SK-N-SH (cell line): Measurements from ENCODE around the gene JMJD7. TPM values are rescaled to one million over a fixed set of nuclear protein-coding genes. Genes with fewer than 3 reads are reported as not detected.

Source experiments
- CTCF ChIA-PET: fragments of 300-600, 350-600 bp; formaldehyde crosslinking; extraction: SDS; loops from one replicate; lab custom pipeline; 2021; lab: Yijun Ruan, JAX
- POLR2A ChIA-PET: fragments of 350-600 bp; sonication (Branson Sonifier 250); formaldehyde crosslinking; extraction: SDS; loops from one replicate; lab custom pipeline; 2020; ENCODE audit warnings: antibody characterized with exemption, inconsistent platforms; lab: Yijun Ruan, JAX
- DNase-seq: peaks from one replicate; pipeline ENCODE4 v3.0.0; 2012
- H2AFZ ChIP-seq: fragments of 200-600 bp; sonication (generic); 2 replicates; pipeline ENCODE4 v1.8.1; 2016; ENCODE audit warnings: antibody characterized with exemption, mild to moderate bottlenecking, low read depth
- H3F3A ChIP-seq: fragments of 200-600 bp; sonication (generic); replicated peaks from 2 replicates; pipeline ENCODE3; 2016; ENCODE audit warnings: antibody characterized with exemption, mild to moderate bottlenecking; ENCODE audit not compliant: insufficient read depth
- H3K27ac ChIP-seq, 2 experiments: fragments of 200-500 bp in 1 of 2; fragments of 200-600 bp in 1 of 2; sonication (Bioruptor generic) in 1 of 2; sonication (generic), shearing (Covaris generic) in 1 of 2; 2 replicates each; pipeline versions ENCODE4 v1.5.1 to v1.6.1; 2014 to 2016; ENCODE audit warnings: low read depth in 2 of 2, inconsistent platforms in 1 of 2, low read length in 1 of 2, mild to moderate bottlenecking in 1 of 2, mixed read lengths in 1 of 2
- H3K27me3 ChIP-seq: fragments of 200-600 bp; sonication (generic), shearing (Covaris generic); 2 replicates; pipeline ENCODE4 v1.6.1; 2016; ENCODE audit warnings: mixed run types; ENCODE audit not compliant: insufficient read depth
- H3K36me3 ChIP-seq, 2 experiments: fragments of 200-500 bp in 1 of 2; fragments of 200-600 bp in 1 of 2; sonication (Bioruptor generic) in 1 of 2; sonication (generic) in 1 of 2; replicated peaks in 1 of 2; 2 replicates each; pipeline versions ENCODE3 to v1.5.1; 2014 to 2016; ENCODE audit warnings: low read length in 1 of 2, mild to moderate bottlenecking in 1 of 2; ENCODE audit not compliant: insufficient read depth in 2 of 2, control insufficient read depth in 1 of 2
- H3K4me1 ChIP-seq, 2 experiments: fragments of 200-500 bp in 1 of 2; fragments of 200-600 bp in 1 of 2; sonication (Bioruptor generic) in 1 of 2; sonication (generic), shearing (Covaris generic) in 1 of 2; 2 replicates each; pipeline versions ENCODE4 v1.5.1 to v1.6.1; 2014 to 2016; ENCODE audit warnings: low read depth in 1 of 2, low read length in 1 of 2, mixed run types in 1 of 2; ENCODE audit not compliant: insufficient read depth in 2 of 2, control insufficient read depth in 1 of 2
- H3K4me2 ChIP-seq: fragments of 200-600 bp; sonication (generic), shearing (Covaris generic); 2 replicates; pipeline ENCODE4 v1.6.1; 2017; ENCODE audit warnings: mixed run types
- H3K4me3 ChIP-seq, 2 experiments: fragments of 200-500 bp in 1 of 2; fragments of 200-600 bp in 1 of 2; sonication (Bioruptor generic) in 1 of 2; sonication (generic), shearing (Covaris generic) in 1 of 2; 2 replicates each; pipeline versions ENCODE4 v1.5.1 to v1.8.1; 2014 to 2016; ENCODE audit warnings: low read depth in 2 of 2, inconsistent platforms in 1 of 2, low read length in 1 of 2, mild to moderate bottlenecking in 1 of 2, mixed read lengths in 1 of 2, moderate library complexity in 1 of 2
- H3K79me2 ChIP-seq: fragments of 200-600 bp; sonication (generic); 2 replicates; pipeline ENCODE4 v1.8.1; 2017; ENCODE audit warnings: mild to moderate bottlenecking; ENCODE audit not compliant: insufficient read depth
- H3K9ac ChIP-seq: fragments of 200-600 bp; sonication (generic); 2 replicates; pipeline ENCODE4 v1.6.1; 2017; ENCODE audit warnings: mixed run types
- H3K9me2 ChIP-seq: fragments of 200-600 bp; sonication (generic); 2 replicates; pipeline ENCODE4 v1.6.1; 2017; ENCODE audit warnings: mixed run types
- H3K9me3 ChIP-seq: fragments of 200-600 bp; sonication (generic); 2 replicates; pipeline ENCODE4 v1.6.1; 2017; ENCODE audit warnings: mixed run types, mild to moderate bottlenecking, moderate library complexity
- H4K20me1 ChIP-seq: fragments of 200-600 bp; sonication (generic); 2 replicates; pipeline ENCODE4 v1.6.1; 2017; ENCODE audit warnings: mild to moderate bottlenecking, mixed run types; ENCODE audit not compliant: insufficient read depth
- CHD2 ChIP-seq: fragments of 150-350 bp; IDR thresholded peaks from 2 replicates; pipeline ENCODE4 v1.6.1; 2018; ENCODE audit warnings: low read length; ENCODE audit not compliant: partially characterized antibody
- EZH2phosphoT487 ChIP-seq: fragments of 200-600 bp; sonication (generic); IDR thresholded peaks from 2 replicates; pipeline ENCODE4 v1.6.1; 2017; ENCODE audit warnings: low read depth, mixed run types, mild to moderate bottlenecking, antibody characterized with exemption, moderate library complexity, borderline replicate concordance
- FOXJ3 ChIP-seq: sonication (generic); formaldehyde crosslinking; IDR thresholded peaks from 2 replicates; pipeline ENCODE4 v1.5.1; 2020; ENCODE audit warnings: mild to moderate bottlenecking, missing genetic modification reagents
- FOXM1 ChIP-seq: IDR thresholded peaks from 2 replicates; pipeline ENCODE4 v1.4.0; 2012; ENCODE audit warnings: low read depth, mild to moderate bottlenecking
- GABPA ChIP-seq: IDR thresholded peaks from 2 replicates; pipeline ENCODE4 v1.4.0; 2012; ENCODE audit warnings: low read depth, mild to moderate bottlenecking
- PBX3 ChIP-seq: IDR thresholded peaks from 2 replicates; pipeline ENCODE4; 2012
- RAD21 ChIP-seq: IDR thresholded peaks from 2 replicates; pipeline ENCODE4 v1.6.1; 2012; ENCODE audit warnings: mild to moderate bottlenecking, low read length
- REST ChIP-seq: IDR thresholded peaks from 2 replicates; pipeline ENCODE4 v1.6.1; 2012; ENCODE audit warnings: mild to moderate bottlenecking, low read depth, low read length, moderate library complexity
- RFX5 ChIP-seq: IDR thresholded peaks from 2 replicates; pipeline ENCODE4 v1.6.1; 2012; ENCODE audit warnings: mild to moderate bottlenecking, improper control_type of control experiment, low read length
- RXRA ChIP-seq: IDR thresholded peaks from 2 replicates; pipeline ENCODE4 v1.4.0; 2012; ENCODE audit warnings: low read depth, mild to moderate bottlenecking, borderline replicate concordance
- USF2 ChIP-seq: fragments of 150-350 bp; IDR thresholded peaks from 2 replicates; pipeline ENCODE4 v1.6.1; 2017; ENCODE audit warnings: antibody characterized with exemption, low read length, low read depth, borderline replicate concordance
- YY1 ChIP-seq: IDR thresholded peaks from 2 replicates; pipeline ENCODE4 v1.4.0; 2012; ENCODE audit warnings: low read depth, mild to moderate bottlenecking
- WGBS: methylation state at CpG from one replicate; pipeline ENCODE4 v1.1.6; 2017; ENCODE audit warnings: low lambda C conversion rate; 5-methylcytosine and 5-hydroxymethylcytosine counted together
- polyA plus RNA-seq, 3 experiments: library from polyadenylated mRNA; depleted of rRNA; stranded (reverse); fragments of >200 nt; gene quantifications; 2 replicates each; pipeline ENCODE4 v1.2.3, GENCODE V29; 2012

The JMJD7 gene
- polyA plus RNA-seq, 1 of the 3 experiments (the other 2 are of a cell fraction), result 6.5 TPM

- TF ChIP-seq FOXJ3 (CRISPR knock-in tag), result no peak
- no peak for TF ChIP-seq GABPA
Observed at GRCh38 chr15:41869770-41870688, 42.1 kb downstream of the JMJD7 start (continued).

- WGBS, result 86% methylated on average over 9 of the region's 9 CpGs
- Histone ChIP-seq H3K4me2 (no peak overlapping the region), H3K4me3 (no peak overlapping the region), H2AFZ (no peak overlapping the region), H4K20me1 (no peaks in the 10 kb centered on the region), H3K79me2 (no peaks in the 10 kb centered on the region), H3K36me3 (no peaks in the 10 kb centered on the region)
- no peak for TF ChIP-seq RFX5
- no peak for TF ChIP-seq FOXM1
- no peak for TF ChIP-seq EZH2phosphoT487
- no peak for TF ChIP-seq PBX3
- no peak for TF ChIP-seq CHD2
- no peak for TF ChIP-seq GABPA
- TF ChIP-seq USF2, result no peak
- TF ChIP-seq REST, result no peak
- TF ChIP-seq FOXJ3 (CRISPR knock-in tag), result no peak
- TF ChIP-seq RXRA, result no peak
- TF ChIP-seq YY1, result no peak
- no peak for TF ChIP-seq RAD21
- TF ChIP-seq, all 33 proteins: peak for 0
- Histone ChIP-seq H3K27ac (no peak overlapping the region), H3K9me2 (no peaks in the 10 kb centered on the region), H3K9me3 (no peaks in the 10 kb centered on the region), H3K27me3 (no peaks in the 10 kb centered on the region), H3K4me1 (peaks cover 0 to 11% of the 10 kb centered on the region in 2 experiments; a peak in 1 of 4 replicates), H3F3A (no peaks in the 10 kb centered on the region), H3K9ac (no peak overlapping the region)
- POLR2A ChIA-PET, result no interaction called here
- DNase-seq, result no peak
- CTCF ChIA-PET, result interaction anchor here (1.5 kb wide), 1 partner anchor 34 kb away, joined by 4 read pairs; no protein-coding TSS in a partner anchor
Observed at GRCh38 chr15:41870689-41871081, 42.8 kb downstream of the JMJD7 start.
